Colonic mucosa (tissue), 4 donors: ENCODE data around the gene HLA-DRB5. TPM values are rescaled to one million over a fixed set of nuclear protein-coding genes. Genes with fewer than 3 reads are reported as not detected.

Experiments used
- DNase-seq: peaks from one replicate; pipeline ENCODE4 v3.0.0-alpha.2; 2020
- H3K27ac ChIP-seq: fragments of 200-600 bp; one replicate; pipeline ENCODE4 v1.8.0; 2021
- H3K27me3 ChIP-seq: fragments of 200-600 bp; one replicate; pipeline ENCODE4 v1.8.0; 2021
- H3K36me3 ChIP-seq: fragments of 200-600 bp; one replicate; pipeline ENCODE4 v1.8.0; 2021
- H3K4me1 ChIP-seq: fragments of 200-600 bp; one replicate; pipeline ENCODE4 v1.8.0; 2021; ENCODE audit warnings: mild to moderate bottlenecking
- H3K4me3 ChIP-seq: fragments of 200-600 bp; one replicate; pipeline ENCODE4 v1.8.0; 2021
- H3K9ac ChIP-seq, 2 donors: one replicate each; pipeline ENCODE4 v1.7.0; 2013; ENCODE audit warnings: control low read depth in 2 of 2, low read depth in 2 of 2, low read length in 2 of 2
- H3K9me3 ChIP-seq: fragments of 200-600 bp; one replicate; pipeline ENCODE4 v1.8.0; 2021
- intact Hi-C: fragments of 100-400 bp; cut with DNase I; formaldehyde crosslinking; loops from one replicate; pipeline ENCODE4 v1.14.1; 2022
- total RNA-seq, 2 donors: library from RNA; stranded (reverse); fragmentation: NEBNext Ultra II Directional in 1 of 2; extraction: Animal tissue kit (Norgen Biotek cat#: 25700) in 1 of 2; gene quantifications; one replicate each; pipeline ENCODE4 v1.2.1, GENCODE V29; 2021
- TF ChIP-seq, protein P1 (sequence below): fragments of 200-600 bp; IDR thresholded peaks from one replicate; pipeline ENCODE4 v1.8.0; 2022; ENCODE audit warnings: antibody characterized with exemption, mild to moderate bottlenecking
- donor health status: healthy.
- donor health status: DM: no; HTN: no; CAD: no.
- donor health status: DM: no; HTN: no; CAD: no.

Gene HLA-DRB5
- total RNA-seq, 2 donors from 2014 or later = 4.8 to 26.7 TPM

GRCh38 chr6:32492351-32492750, 37.7 kb downstream of the HLA-DRB5 start:
- TF ChIP-seq, protein P1, sequence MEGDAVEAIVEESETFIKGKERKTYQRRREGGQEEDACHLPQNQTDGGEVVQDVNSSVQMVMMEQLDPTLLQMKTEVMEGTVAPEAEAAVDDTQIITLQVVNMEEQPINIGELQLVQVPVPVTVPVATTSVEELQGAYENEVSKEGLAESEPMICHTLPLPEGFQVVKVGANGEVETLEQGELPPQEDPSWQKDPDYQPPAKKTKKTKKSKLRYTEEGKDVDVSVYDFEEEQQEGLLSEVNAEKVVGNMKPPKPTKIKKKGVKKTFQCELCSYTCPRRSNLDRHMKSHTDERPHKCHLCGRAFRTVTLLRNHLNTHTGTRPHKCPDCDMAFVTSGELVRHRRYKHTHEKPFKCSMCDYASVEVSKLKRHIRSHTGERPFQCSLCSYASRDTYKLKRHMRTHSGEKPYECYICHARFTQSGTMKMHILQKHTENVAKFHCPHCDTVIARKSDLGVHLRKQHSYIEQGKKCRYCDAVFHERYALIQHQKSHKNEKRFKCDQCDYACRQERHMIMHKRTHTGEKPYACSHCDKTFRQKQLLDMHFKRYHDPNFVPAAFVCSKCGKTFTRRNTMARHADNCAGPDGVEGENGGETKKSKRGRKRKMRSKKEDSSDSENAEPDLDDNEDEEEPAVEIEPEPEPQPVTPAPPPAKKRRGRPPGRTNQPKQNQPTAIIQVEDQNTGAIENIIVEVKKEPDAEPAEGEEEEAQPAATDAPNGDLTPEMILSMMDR = no peak
- Histone ChIP-seq H3K36me3 (no peaks in the 10 kb centered on the region), H3K4me3 (no peak overlapping the region), H3K4me1 (no peaks in the 10 kb centered on the region), H3K9ac (no peak overlapping the region), H3K27me3 (no peaks in the 10 kb centered on the region), H3K9me3 (no peaks in the 10 kb centered on the region), H3K27ac (no peak overlapping the region)
- no peak for DNase-seq
- intact Hi-C loops = no loop called here

GRCh38 chr6:32491700-32492099, 38.4 kb downstream of the HLA-DRB5 start:
- no peaks in the 10 kb centered on the region for H3K36me3 ChIP-seq
- H3K27me3 ChIP-seq = no peaks in the 10 kb centered on the region
- TF ChIP-seq, protein P1 = no peak
- no peak overlapping the region for H3K4me3 ChIP-seq
- H3K9ac ChIP-seq = no peak overlapping the region
- no peaks in the 10 kb centered on the region for H3K9me3 ChIP-seq
- intact Hi-C loops = no loop called here
- no peak for DNase-seq
- H3K27ac ChIP-seq = no peak overlapping the region
- H3K4me1 ChIP-seq = no peaks in the 10 kb centered on the region

GRCh38 chr6:32488083-32488482, 42.0 kb downstream of the HLA-DRB5 start:
- no peaks in the 10 kb centered on the region for H3K36me3 ChIP-seq
- H3K27ac ChIP-seq = no peak overlapping the region
- H3K27me3 ChIP-seq = no peaks in the 10 kb centered on the region
- H3K4me3 ChIP-seq = no peak overlapping the region
- TF ChIP-seq, protein P1 = no peak
- no peaks in the 10 kb centered on the region for H3K4me1 ChIP-seq
- no peak for DNase-seq
- no peaks in the 10 kb centered on the region for H3K9me3 ChIP-seq
- intact Hi-C loops = no loop called here
- H3K9ac ChIP-seq = no peak overlapping the region

- DNase-seq = no peak
Measured at GRCh38 chr6:32484614-32484998, 45.5 kb downstream of the HLA-DRB5 start.

GRCh38 chr6:32483968-32484613, 46.0 kb downstream of the HLA-DRB5 start:
- TF ChIP-seq, protein P1 = no peak
- H3K9me3 ChIP-seq = no peaks in the 10 kb centered on the region
- H3K4me1 ChIP-seq = no peaks in the 10 kb centered on the region
- H3K27ac ChIP-seq = no peak overlapping the region
- no peak for DNase-seq
- intact Hi-C loops = no loop called here
- H3K27me3 ChIP-seq = no peaks in the 10 kb centered on the region
- no peak overlapping the region for H3K9ac ChIP-seq
- H3K36me3 ChIP-seq = no peaks in the 10 kb centered on the region
- no peak overlapping the region for H3K4me3 ChIP-seq

More at GRCh38 chr6:32484614-32484998, 45.5 kb downstream of the HLA-DRB5 start:
- intact Hi-C loops = no loop called here
- H3K36me3 ChIP-seq = no peaks in the 10 kb centered on the region
- no peak overlapping the region for H3K27ac ChIP-seq
- H3K4me3 ChIP-seq = no peak overlapping the region
- H3K9me3 ChIP-seq = no peaks in the 10 kb centered on the region
- H3K4me1 ChIP-seq = no peaks in the 10 kb centered on the region
- H3K9ac ChIP-seq = no peak overlapping the region
- no peaks in the 10 kb centered on the region for H3K27me3 ChIP-seq
- TF ChIP-seq, protein P1 = no peak
